Measurements from ENCODE around the gene PHLDB3.
"Not testable (repeated sequence)": the region's sequence is repeated elsewhere in the genome, so short reads cannot be mapped to it uniquely, and the experiment has no call there.

The PHLDB3 gene

DNA sequence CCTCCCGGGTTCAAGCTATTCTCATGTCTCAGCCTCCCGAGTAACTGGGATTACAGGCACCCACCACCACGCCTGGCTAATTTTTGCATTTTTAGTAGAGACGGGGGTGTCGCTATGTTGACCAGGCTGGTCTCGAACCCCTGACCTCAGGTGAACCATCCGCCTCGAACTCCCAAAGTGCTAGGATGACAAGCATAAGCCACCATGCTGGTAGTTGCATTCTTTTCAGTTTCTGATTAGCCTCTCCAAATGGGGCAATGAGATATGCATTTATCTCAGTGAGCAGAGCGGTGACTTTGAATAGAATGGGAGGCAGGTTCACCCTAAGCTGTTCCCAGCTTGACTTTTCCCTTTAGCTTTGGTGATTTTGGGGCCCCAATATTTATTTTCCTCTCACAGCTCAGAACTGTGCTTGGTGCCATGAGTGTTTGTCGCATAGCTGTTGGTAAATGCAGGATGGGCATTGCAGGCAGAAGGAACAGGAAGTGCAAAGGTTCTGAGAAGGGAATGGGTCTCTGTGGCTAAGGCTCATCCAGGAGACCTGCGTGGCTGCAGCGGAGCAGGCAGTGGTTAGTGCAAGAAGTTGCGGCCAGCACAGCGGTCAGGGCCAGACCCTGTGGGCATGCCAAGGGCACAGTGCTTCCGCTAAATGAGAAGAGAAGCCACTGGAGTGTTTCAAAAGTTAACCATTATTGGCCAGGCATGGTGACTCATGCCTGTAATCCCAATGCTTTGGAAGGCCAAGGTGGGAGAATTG is 59.8 kb downstream of the PHLDB3 start:
- DNase-seq (ENCODE audit: low spot score) (no peak), FAIRE-seq (no peak)

DNA sequence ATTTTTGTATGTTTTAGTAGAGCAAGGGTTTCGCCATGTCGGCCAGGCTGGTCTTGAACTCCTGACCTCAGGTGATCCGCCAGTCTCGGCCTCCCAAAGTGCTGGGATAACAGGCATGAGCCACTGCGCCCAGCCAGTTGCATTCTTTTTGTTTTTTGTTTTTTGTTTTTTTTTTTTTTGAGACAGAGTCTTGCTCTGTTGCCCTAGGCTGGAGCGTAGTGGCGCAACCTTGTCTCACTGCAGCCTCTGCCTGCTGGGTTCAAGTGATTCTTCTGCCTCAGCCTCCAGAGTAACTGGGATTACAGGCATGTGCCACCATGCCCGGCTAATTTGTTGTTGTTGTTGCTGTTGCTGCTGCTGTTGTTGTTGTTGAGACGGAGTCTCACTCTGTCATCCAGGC is 60.5 kb downstream of the PHLDB3 start:
- not testable (repeated sequence) for DNase-seq (ENCODE audit: low spot score); FAIRE-seq

DNA sequence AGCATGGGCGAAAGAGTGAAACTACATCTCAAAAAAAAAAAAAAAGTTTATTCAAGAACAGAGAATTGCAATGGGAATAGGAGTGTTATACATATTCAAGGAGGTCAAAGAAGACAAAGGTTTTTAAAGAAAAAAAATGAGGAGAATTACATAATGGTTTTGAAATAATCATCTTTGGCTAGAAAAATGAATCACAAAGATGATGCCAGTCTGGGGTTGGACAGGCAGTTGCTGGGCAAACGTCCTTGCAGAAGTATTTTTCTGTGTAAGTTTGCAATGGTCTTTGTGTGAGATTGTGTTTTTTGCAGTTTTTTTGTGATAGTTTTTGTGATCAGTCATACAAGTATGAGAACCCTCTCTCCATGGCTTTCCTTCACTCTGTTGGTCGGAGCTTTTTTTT is 62.8 kb downstream of the PHLDB3 start:
- no peak for DNase-seq (ENCODE audit: low spot score)
- FAIRE-seq = no peak

DNA sequence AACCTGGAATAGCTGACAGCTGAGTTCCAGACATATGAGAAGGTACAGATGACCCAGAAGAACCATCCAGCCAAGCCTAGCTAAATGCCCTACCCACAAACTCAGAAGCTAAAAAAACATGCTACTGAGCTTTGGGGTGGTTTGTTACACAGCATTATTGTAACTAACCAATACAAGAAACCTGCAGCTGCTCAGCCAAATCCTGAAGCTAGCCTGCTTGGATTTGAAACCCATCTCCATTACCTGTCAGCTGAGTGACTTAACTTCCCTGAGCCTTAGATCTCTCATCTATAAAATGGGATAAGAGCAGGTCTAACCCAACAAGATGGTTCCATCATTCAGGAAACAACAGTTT is 64.9 kb downstream of the PHLDB3 start:
- no peak for FAIRE-seq
- no peak for DNase-seq (ENCODE audit: low spot score)

DNA sequence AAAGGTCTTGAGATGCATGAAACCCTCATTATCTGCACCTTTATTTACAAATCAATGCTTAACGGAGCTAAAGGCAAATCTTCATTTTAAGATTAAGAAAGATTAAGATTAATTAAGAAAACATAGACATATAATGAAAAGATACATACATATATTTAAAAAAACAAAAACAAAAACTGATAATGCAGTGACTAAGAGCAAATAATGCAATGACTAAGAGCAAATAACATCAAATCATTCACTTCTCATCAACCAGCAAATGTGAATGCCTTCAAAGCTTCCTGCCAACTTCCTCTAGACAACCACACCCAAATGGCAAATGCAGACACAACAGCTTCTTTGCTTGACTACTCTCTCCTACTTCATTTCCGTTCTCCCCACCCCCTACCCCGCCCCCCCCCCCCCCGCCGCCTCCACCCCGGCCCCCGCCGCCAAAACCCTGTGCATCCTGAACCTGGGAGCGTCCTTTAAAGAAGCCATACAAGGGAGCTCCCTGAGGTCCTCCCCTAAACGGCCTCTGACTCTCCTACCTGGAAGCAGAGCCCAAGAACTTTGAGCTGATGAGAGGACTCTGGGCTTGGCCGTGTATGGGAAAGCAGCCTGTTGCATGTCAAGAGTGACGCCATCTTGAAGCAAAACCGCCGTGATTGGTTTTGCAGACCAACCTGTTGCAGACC is 65.4 kb downstream of the PHLDB3 start:
- FAIRE-seq (no peak), DNase-seq (ENCODE audit: low spot score) (peak; percentile 40)

DNA sequence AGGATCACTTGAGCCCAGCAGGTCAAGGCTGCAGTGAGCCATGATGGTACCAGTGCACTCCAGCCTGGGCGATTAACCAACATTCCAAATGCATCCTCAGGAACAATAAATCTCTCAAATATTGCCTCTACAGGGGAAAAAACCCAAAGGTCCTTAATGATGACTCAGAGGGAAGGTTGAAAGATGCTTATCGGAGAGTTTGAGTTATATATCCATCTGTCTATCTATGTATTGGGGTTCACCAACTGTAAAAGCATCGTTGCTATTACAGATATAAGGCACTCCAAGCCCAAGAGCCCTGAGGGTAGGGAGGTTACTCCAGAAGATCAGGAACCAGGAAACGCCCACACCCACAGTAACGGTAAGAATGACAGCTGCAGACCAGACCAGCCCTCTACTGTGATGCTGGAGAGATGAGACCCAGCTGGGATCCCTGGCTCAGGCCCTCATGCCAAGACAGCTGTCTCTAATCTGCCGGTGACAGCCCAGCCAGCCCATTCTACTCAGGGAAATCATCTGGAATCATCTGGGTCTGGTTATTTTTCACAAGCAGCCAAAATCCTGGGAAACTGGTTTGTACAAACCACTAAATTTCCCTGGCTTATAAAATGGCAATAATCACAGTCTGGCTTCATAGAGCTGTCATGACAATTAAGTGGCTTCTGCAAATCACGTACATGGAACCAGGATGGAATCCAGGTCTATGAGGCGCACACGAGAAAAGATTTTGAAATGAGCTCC is 66.1 kb downstream of the PHLDB3 start:
- no peak for DNase-seq (ENCODE audit: low spot score)
- no peak for FAIRE-seq

DNA sequence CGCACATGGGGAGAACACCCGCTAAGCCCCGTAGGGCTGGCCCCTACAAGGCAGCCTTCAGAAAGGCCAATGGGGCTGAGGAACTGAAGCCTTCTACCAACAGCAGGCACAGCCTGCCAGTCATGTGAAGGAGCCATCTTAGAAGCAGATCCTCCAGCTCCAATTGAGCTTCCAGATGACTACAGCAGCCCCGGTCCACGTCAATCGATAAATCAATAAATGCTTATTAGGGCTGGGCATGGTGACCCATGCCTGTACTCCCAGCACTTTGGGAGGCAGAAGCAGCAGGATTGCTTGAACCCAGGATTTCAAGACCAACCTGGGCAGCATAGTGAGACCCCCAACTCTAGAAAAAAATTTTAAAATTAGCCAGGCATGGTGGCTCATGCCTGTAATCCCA is 66.8 kb downstream of the PHLDB3 start:
- no peak for DNase-seq (ENCODE audit: low spot score)
- no peak for FAIRE-seq

DNA sequence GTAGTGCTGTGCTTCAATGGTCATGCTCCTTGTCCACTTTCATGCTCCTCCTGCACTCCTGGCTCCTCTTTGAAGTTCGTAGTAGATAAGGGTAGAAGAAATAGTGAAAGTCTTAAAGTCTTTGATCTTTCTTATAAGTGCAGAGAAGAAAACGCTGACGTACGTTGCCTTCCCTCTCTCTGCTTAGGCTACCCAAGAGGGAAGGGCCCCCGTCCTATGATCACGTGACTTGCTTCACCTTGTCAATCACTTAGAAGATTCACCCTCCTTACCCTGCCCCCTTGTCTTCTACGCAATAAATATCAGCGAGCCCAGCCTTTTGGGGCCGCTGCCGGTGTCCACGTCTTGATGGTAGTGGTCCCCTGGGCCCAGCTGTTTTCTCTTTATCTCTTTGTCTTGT is 67.3 kb downstream of the PHLDB3 start:
- FAIRE-seq; DNase-seq (ENCODE audit: low spot score): not testable (repeated sequence)

DNA sequence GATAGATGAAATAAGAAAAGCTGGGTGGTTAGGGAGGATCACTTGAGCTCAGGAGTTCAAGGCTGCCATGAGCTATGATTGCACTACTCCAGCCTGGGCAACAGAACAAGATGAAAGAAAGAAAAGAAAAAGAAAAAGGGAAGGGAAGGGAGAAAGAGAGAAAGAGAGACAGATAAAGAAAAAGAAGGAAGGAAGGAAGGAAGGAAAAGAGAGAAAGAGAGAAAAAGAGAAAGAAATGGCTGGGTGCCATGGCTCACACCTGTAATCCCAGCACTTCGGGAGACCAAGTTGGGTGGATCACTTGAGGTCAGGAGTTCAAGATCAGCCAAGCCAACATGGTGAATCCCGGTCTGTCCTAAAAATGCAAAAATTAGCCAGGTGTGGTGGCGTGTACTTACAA is 68.8 kb downstream of the PHLDB3 start:
- FAIRE-seq (no peak), DNase-seq (ENCODE audit: low spot score) (no peak)

DNA sequence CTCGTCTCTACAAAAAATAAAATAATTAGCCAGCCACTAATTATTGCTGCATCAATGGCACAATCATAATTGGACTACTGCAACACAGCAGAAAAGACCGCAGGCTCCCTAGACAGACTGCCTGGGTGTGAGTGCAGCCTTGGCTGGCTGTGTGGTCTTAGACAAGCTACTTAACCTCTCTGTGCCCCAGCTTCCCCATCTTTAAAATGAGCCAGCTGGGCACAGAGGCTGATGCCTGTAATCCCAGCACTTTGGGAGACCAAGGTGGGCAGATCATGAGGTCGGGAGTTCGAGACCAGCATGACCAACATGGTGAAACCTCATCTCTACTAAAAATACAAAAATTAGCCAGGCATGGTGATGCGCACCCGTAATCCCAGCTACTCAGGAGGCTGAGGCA is 70.9 kb downstream of the PHLDB3 start:
- FAIRE-seq (no peak), DNase-seq (ENCODE audit: low spot score) (no peak)

DNA sequence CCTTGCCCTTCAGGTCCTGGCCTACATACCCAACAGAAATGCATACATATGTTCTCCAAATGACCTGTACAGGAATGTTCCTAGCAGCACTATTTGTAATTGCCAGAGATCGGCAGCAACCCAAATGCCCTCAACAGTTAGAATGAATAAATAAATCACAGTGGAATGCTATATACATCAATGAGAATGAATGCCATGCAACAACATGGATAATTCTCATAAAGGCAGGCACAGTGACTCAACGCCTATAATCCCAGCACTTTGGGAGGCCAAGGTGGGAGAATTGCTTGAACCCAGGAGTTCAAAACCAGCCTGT is 71.2 kb downstream of the PHLDB3 start:
- no peak for DNase-seq (ENCODE audit: low spot score)
- FAIRE-seq = no peak

DNA sequence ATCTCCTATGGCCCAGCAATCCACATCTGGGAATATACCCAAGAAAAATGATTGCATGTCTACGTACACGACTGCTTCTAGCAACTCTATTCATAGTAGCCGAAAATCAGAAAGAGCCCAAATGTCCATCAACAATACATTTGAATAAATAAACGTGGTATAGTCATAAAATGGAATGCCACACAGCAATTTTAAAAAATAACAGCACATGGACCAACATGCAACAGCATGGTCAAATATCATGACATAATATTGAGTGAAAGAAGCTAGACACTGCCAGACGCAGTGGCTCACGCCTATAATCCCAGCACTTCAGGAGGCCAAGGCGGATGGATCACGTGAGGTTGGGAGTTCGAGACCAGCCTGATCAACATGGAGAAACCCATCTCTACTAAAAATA is 73.6 kb downstream of the PHLDB3 start:
- DNase-seq (ENCODE audit: low spot score) (no peak), FAIRE-seq (no peak)

DNA sequence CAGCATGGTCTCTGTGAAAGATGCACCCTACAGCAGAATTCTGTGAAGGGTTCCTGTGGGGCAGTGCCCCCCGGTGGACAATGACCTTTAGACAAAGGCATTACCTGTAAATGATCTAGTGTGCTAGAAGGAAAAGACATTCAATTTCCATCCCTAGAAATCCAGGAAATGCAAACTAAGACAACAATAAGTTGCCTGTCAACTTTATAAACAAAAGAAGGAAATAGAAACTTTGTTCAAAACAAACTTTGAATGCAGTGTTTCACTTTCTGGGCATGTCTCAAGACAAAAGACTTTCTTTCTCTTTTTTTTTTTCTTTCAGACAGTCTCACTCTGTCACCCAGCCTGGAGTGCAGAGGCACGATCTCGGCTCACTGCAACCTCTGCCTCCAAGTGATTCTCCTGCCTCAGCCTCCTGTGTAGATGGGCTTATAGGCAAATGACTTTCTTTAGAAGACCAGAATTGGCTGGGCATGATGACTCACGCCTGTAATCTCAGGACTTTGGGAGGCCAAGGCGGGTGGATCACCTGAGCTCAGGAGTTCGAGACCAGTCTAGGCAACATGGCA is 74.3 kb downstream of the PHLDB3 start:
- DNase-seq (ENCODE audit: low spot score) = no peak
- no peak for FAIRE-seq

DNA sequence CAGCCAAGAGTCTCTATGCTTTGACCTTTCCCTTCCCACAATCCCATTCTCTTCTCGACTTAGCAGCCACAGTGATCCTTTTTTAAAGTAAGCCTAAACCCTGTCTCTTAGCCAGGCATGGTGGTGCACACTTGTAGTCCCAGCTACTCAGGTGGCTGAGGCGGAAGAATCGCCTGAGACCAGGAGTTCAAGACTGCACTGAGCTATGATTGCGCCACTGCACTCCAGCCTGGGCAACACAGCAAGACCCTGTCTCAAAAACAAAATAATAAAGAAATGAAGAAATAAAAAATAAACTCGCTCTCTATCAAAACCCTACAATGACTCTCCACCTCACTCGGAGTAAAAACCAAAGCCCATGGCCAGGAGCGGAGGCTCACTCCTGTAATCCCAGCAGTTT is 75.2 kb downstream of the PHLDB3 start:
- no peak for FAIRE-seq
- DNase-seq (ENCODE audit: low spot score) = no peak

DNA sequence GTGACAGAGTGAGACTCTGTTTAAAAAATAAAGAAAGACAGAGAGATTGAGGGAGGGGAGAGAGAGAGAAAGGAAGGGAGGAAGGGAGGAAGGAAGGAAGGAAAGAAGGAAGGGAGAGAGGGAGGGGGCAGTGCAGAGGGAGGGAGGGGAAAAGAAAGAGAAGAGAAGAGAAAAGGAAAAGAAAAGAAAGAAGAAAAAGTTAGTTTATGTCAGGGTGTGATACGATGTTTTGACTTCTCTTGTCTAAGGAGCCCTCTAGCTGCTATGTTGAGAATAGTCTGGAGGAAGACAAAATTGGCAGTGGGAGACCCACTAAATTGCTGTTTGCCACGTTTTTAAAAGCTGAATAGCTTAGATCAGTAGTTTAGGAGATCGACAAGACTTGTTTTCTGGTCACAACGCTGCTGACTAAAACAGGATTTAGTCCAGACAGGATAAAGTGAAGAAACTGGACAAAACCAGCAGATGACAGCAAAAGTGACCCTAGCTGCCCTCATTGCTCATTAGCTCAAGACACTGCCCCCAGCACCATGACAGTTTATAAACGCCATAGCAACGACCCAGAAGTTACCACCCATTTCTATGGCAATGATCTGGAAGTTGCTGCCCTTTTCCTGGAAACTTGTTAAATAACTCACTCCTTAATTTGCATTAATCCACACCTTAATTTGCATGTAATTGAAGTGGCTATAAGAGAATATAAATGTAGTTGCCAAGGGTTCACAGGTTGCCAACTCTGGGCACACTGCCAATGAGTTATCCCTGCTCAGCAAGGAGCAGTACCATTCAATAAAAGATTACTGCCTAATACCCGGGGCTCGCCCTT is 78.8 kb downstream of the PHLDB3 start:
- FAIRE-seq (no peak), DNase-seq (ENCODE audit: low spot score) (peak; percentile 33)

Measured in urothelium cell line (cell line).